ENCODE data around the gene BUB3.

Gene BUB3

GRCh38 chr10:123126246-123126645 is 28.0 kb upstream of the BUB3 start:
- H3K14ac ChIP-seq (ENCODE audit: low read length in 2 of 2) = no peak overlapping the region
- no peak overlapping the region for H4K91ac ChIP-seq (ENCODE audit: low read length)
- no peak overlapping the region for H3K27ac ChIP-seq (ENCODE audit: low read length, poor library complexity, severe bottlenecking)
- peaks cover 5% of the 10 kb centered on the region for H3K9me3 ChIP-seq (ENCODE audit: control insufficient read depth, low read length)
- 58% methylated on average over 5 of the region's 5 CpGs for WGBS
- H2AFZ ChIP-seq (ENCODE audit: low read depth, low read length) = no peak overlapping the region
- H3K23ac ChIP-seq (ENCODE audit: low read length in 2 of 2) = no peak overlapping the region
- H3K4me1 ChIP-seq (ENCODE audit: control insufficient read depth, insufficient read depth, low read depth, low read length) = no peaks in the 10 kb centered on the region
- peaks cover 59 to 61% of the 10 kb centered on the region in 2 experiments for H3K27me3 ChIP-seq (ENCODE audit: control insufficient read depth in 1 of 2, insufficient read depth in 1 of 2, low read length in 2 of 2)
- H3K4me3 ChIP-seq (ENCODE audit: insufficient read depth in 1 of 2, low read depth in 1 of 2, low read length in 2 of 2) = no peak overlapping the region
- no peaks in the 10 kb centered on the region for H3K79me1 ChIP-seq (replicated peaks; ENCODE audit: low read length, poor library complexity, severe bottlenecking)
- no peak overlapping the region for H2BK120ac ChIP-seq (ENCODE audit: low read depth, low read length)
- H3K18ac ChIP-seq (ENCODE audit: low read depth in 1 of 2, low read length in 2 of 2) = no peak overlapping the region
- no peak overlapping the region for H2BK5ac ChIP-seq (ENCODE audit: low read depth, low read length, poor library complexity, severe bottlenecking)
- no peak overlapping the region for H4K8ac ChIP-seq (ENCODE audit: low read length)
- H3K36me3 ChIP-seq (ENCODE audit: control insufficient read depth in 1 of 2, insufficient read depth in 2 of 2, low read depth in 1 of 2, low read length in 2 of 2) = no peaks in the 10 kb centered on the region
- H2BK12ac ChIP-seq (ENCODE audit: low read length in 2 of 2) = no peak overlapping the region
- H2BK15ac ChIP-seq (ENCODE audit: low read depth, poor library complexity, severe bottlenecking) = no peak overlapping the region
- H3K9ac ChIP-seq (ENCODE audit: low read length) = no peak overlapping the region
- no peak overlapping the region for H2AK5ac ChIP-seq (ENCODE audit: low read length, severe bottlenecking)
- DNase-seq = no peak
- H3K4me2 ChIP-seq (ENCODE audit: low read length, poor library complexity, severe bottlenecking) = no peak overlapping the region
- H3K4ac ChIP-seq (ENCODE audit: low read depth in 1 of 2, low read length in 2 of 2) = no peak overlapping the region

DNA sequence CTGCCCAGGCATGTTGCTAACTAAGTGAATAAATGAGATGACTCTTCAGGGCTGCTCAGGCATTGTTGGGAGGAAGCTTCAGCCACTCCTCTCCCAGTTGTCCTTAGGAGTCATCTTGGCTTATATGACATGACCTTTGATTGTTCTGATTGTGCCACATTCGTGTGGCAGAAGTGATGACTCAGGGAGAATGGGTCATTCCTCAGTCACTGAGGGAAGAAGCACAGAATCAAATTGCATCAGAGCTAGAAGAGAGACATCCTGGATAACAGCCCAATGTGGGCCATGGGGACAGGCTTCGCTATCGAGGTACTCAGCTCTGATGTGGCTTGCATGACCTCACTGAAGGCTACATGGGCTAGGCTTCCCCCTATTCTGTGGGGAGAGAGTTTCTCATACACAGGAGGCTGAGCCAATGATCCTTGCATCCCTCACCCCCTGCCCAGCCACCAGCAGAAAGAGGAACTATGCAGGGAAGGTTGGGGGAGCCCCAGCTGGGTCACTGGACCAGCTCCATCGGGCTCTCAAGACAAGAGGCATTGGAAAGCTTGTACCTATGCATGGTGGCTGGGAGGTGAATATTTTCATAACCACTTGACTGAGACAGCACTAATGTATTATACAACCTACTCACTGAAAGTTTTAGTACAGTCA is 24.5 kb upstream of the BUB3 start:
- Histone ChIP-seq H2BK12ac (ENCODE audit: low read length in 2 of 2) (no peak overlapping the region), H4K91ac (ENCODE audit: low read length) (no peak overlapping the region), H3K4me2 (ENCODE audit: low read length, poor library complexity, severe bottlenecking) (no peak overlapping the region), H3K9me3 (ENCODE audit: control insufficient read depth, low read length) (peaks cover 5% of the 10 kb centered on the region), H3K23ac (ENCODE audit: low read length in 2 of 2) (no peak overlapping the region), H2BK15ac (ENCODE audit: low read depth, poor library complexity, severe bottlenecking) (no peak overlapping the region), H3K36me3 (ENCODE audit: control insufficient read depth in 1 of 2, insufficient read depth in 2 of 2, low read depth in 1 of 2, low read length in 2 of 2) (no peaks in the 10 kb centered on the region), H3K4me3 (ENCODE audit: insufficient read depth in 1 of 2, low read depth in 1 of 2, low read length in 2 of 2) (no peak overlapping the region), H3K14ac (ENCODE audit: low read length in 2 of 2) (no peak overlapping the region), H3K27me3 (ENCODE audit: control insufficient read depth in 1 of 2, insufficient read depth in 1 of 2, low read length in 2 of 2) (peaks cover 80 to 88% of the 10 kb centered on the region in 2 experiments), H2BK120ac (ENCODE audit: low read depth, low read length) (no peak overlapping the region), H4K8ac (ENCODE audit: low read length) (no peak overlapping the region), H2AK5ac (ENCODE audit: low read length, severe bottlenecking) (no peak overlapping the region), H3K4ac (ENCODE audit: low read depth in 1 of 2, low read length in 2 of 2) (no peak overlapping the region), H3K4me1 (ENCODE audit: control insufficient read depth, insufficient read depth, low read depth, low read length) (peaks cover 12% of the 10 kb centered on the region), H3K79me1 (replicated peaks; ENCODE audit: low read length, poor library complexity, severe bottlenecking) (no peaks in the 10 kb centered on the region), H2BK5ac (ENCODE audit: low read depth, low read length, poor library complexity, severe bottlenecking) (no peak overlapping the region), H3K27ac (ENCODE audit: low read length, poor library complexity, severe bottlenecking) (no peak overlapping the region), H3K9ac (ENCODE audit: low read length) (no peak overlapping the region), H2AFZ (ENCODE audit: low read depth, low read length) (no peak overlapping the region), H3K18ac (ENCODE audit: low read depth in 1 of 2, low read length in 2 of 2) (no peak overlapping the region)
- 46% methylated on average over 1 of the region's 4 CpGs for WGBS
- DNase-seq = no peak

DNA sequence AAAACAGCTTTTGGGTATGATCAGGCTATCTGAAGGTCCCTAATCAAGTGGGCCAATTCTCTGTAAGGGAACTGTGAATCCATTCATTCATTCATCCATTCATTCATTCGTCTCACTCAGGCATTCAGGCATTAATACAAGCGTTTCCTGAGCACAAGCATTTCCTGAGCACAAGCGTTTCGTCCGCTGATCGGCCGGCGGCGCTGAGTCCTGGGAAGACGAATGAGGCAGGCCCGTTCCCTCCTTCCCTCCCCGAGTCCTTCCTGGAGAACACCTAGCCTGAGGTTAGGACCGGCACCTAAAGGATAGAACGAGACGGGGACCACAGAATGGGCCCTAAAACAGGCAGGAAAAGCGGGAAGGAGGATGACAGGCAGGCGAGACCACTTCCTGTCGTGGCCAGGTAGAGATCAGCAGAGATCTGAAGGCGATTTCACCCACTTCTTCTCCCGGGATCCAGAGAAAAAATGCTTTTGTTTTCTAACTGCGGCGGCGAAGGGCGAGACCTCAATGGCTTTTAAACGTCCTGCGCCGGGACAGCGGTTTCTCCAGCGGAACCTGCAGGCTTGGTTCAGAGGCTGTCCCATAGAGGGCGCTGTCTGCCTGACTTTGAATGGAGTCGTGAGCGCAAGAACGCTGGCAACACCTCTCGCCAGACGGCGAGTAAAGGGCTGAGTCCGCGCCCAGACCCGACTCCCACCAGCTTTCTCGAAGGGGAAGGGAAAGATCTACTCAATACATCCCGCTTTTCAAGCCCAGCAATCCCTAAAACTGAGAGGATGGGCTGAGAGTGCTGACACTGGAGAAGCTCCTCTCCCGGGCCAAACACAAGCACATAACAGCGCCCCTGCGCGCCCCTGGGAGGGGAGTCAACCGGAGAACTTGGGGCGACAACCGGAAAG is 21.4 kb upstream of the BUB3 start:
- H3K79me1 ChIP-seq (replicated peaks; ENCODE audit: low read length, poor library complexity, severe bottlenecking) = no peaks in the 10 kb centered on the region
- H3K4me1 ChIP-seq (ENCODE audit: control insufficient read depth, insufficient read depth, low read depth, low read length) = peaks cover 39% of the 10 kb centered on the region
- no peak overlapping the region for H4K91ac ChIP-seq (ENCODE audit: low read length)
- H3K36me3 ChIP-seq (ENCODE audit: control insufficient read depth in 1 of 2, insufficient read depth in 2 of 2, low read depth in 1 of 2, low read length in 2 of 2) = no peaks in the 10 kb centered on the region
- 2% methylated on average over 44 of the region's 48 CpGs for WGBS
- peak overlapping the region; percentile 81 for H3K4me2 ChIP-seq (ENCODE audit: low read length, poor library complexity, severe bottlenecking)
- peak overlapping the region; percentile 52 for H3K9ac ChIP-seq (ENCODE audit: low read length)
- no peak overlapping the region for H3K27ac ChIP-seq (ENCODE audit: low read length, poor library complexity, severe bottlenecking)
- no peak overlapping the region for H4K8ac ChIP-seq (ENCODE audit: low read length)
- peak overlapping the region; percentile 28 to 72 for H3K4me3 ChIP-seq (ENCODE audit: insufficient read depth in 1 of 2, low read depth in 1 of 2, low read length in 2 of 2)
- H3K4ac ChIP-seq (ENCODE audit: low read depth in 1 of 2, low read length in 2 of 2) = no peak overlapping the region
- no peak overlapping the region for H3K23ac ChIP-seq (ENCODE audit: low read length in 2 of 2)
- H3K18ac ChIP-seq (ENCODE audit: low read depth in 1 of 2, low read length in 2 of 2) = no peak overlapping the region
- H2BK120ac ChIP-seq (ENCODE audit: low read depth, low read length) = no peak overlapping the region
- no peak overlapping the region for H3K14ac ChIP-seq (ENCODE audit: low read length in 2 of 2)
- H2BK15ac ChIP-seq (ENCODE audit: low read depth, poor library complexity, severe bottlenecking) = no peak overlapping the region
- no peak overlapping the region for H2BK12ac ChIP-seq (ENCODE audit: low read length in 2 of 2)
- peaks cover 85 to 92% of the 10 kb centered on the region in 2 experiments for H3K27me3 ChIP-seq (ENCODE audit: control insufficient read depth in 1 of 2, insufficient read depth in 1 of 2, low read length in 2 of 2)
- no peak overlapping the region for H2AK5ac ChIP-seq (ENCODE audit: low read length, severe bottlenecking)
- no peak overlapping the region for H2BK5ac ChIP-seq (ENCODE audit: low read depth, low read length, poor library complexity, severe bottlenecking)
- H2AFZ ChIP-seq (ENCODE audit: low read depth, low read length) = peak overlapping the region; percentile 1
- H3K9me3 ChIP-seq (ENCODE audit: control insufficient read depth, low read length) = peaks cover 5% of the 10 kb centered on the region
- DNase-seq = peak; percentile 76
